ENCODE measurements around the gene PYDC1. TPM values are rescaled to one million over a fixed set of nuclear protein-coding genes. Genes with fewer than 3 reads are reported as not detected.

PYDC1 gene
- total and polyA plus RNA-seq, 2 of the 13 experiments (the other 11 are each of a cell fraction or from before 2014, with no cell fraction given): not detected

DNA sequence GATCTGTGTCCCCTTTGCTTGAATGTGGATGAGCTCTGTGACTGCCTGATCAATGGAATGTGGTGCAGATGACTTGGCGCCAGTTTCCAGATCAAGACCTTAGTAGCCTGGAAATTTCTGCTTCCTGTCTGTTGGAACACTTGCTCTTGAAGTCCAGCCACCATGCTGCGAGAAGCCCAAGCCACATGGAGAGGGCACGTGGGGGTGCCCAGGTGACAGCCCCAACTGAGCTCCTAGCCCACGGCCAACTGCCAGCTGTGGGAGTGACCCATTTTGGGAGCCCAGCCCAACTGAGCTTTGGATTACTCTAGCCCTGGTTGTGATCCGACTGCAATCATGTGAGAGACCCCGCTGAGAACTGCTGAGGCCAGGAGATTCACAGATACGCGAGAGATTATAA is 39.5 kb upstream of the PYDC1 start:
- ATAC-seq (no peak), DNase-seq (ENCODE audit: low spot score) (no peak), FAIRE-seq (no peak)
- H3K9me3 ChIP-seq (ENCODE audit: low read length): no peaks in the 10 kb centered on the region
- in situ Hi-C loops (cut with HindIII; ENCODE audit: extremely low pct_ligation_motif_present, low pct_unique_long_range_greater_than_20kb) (no loop called here), intact Hi-C loops (cut with micrococcal nuclease; ENCODE audit: unreplicated experiment) (no loop called here)
- H3K9ac ChIP-seq (ENCODE audit: insufficient read depth, low read depth, low read length): no peak overlapping the region
- no peak overlapping the region for H3K4me3 ChIP-seq (replicated peaks in 1 of 3; ENCODE audit: insufficient read depth in 1 of 3, low read depth in 2 of 3, low read length in 3 of 3)
- no peaks in the 10 kb centered on the region for H3K36me3 ChIP-seq (replicated peaks in 1 of 2; ENCODE audit: control insufficient read depth in 1 of 2, insufficient read depth in 2 of 2, low read length in 2 of 2)
- H4K20me1 ChIP-seq (ENCODE audit: insufficient read depth, low read length): no peaks in the 10 kb centered on the region
- no peaks in the 10 kb centered on the region for H3K79me2 ChIP-seq (ENCODE audit: insufficient read depth, low read length)
- TF ChIP-seq HOXA9 (CRISPR knock-in tag; IDR thresholded peaks at IDR 0.05; ENCODE audit: borderline replicate concordance) (no peak), CEBPG (CRISPR knock-in tag; IDR thresholded peaks at IDR 0.05) (no peak), TAF1 (CRISPR knock-in tag; IDR thresholded peaks at IDR 0.05) (no peak), PAF1 (CRISPR knock-in tag; IDR thresholded peaks at IDR 0.05) (no peak), IRF2 (CRISPR knock-in tag; IDR thresholded peaks at IDR 0.05) (no peak), FOXJ3 (CRISPR knock-in tag; IDR thresholded peaks at IDR 0.05; ENCODE audit: borderline replicate concordance) (no peak), ZNF557 (CRISPR knock-in tag; IDR thresholded peaks at IDR 0.05) (no peak), RFX1 (IDR thresholded peaks at IDR 0.05) (no peak), AHR (CRISPR knock-in tag; IDR thresholded peaks at IDR 0.05) (no peak), GZF1 (CRISPR knock-in tag; IDR thresholded peaks at IDR 0.05) (no peak), ZNF569 (CRISPR knock-in tag; IDR thresholded peaks at IDR 0.05; ENCODE audit: borderline replicate concordance) (no peak), RBAK (CRISPR knock-in tag; IDR thresholded peaks at IDR 0.05) (no peak), ZNF33B (CRISPR knock-in tag; IDR thresholded peaks at IDR 0.05) (no peak), ZBTB42 (CRISPR knock-in tag; IDR thresholded peaks at IDR 0.05) (no peak), ZSCAN21 (CRISPR knock-in tag; IDR thresholded peaks at IDR 0.05; ENCODE audit: borderline replicate concordance) (no peak)
- TF ChIP-seq, protein P1, sequence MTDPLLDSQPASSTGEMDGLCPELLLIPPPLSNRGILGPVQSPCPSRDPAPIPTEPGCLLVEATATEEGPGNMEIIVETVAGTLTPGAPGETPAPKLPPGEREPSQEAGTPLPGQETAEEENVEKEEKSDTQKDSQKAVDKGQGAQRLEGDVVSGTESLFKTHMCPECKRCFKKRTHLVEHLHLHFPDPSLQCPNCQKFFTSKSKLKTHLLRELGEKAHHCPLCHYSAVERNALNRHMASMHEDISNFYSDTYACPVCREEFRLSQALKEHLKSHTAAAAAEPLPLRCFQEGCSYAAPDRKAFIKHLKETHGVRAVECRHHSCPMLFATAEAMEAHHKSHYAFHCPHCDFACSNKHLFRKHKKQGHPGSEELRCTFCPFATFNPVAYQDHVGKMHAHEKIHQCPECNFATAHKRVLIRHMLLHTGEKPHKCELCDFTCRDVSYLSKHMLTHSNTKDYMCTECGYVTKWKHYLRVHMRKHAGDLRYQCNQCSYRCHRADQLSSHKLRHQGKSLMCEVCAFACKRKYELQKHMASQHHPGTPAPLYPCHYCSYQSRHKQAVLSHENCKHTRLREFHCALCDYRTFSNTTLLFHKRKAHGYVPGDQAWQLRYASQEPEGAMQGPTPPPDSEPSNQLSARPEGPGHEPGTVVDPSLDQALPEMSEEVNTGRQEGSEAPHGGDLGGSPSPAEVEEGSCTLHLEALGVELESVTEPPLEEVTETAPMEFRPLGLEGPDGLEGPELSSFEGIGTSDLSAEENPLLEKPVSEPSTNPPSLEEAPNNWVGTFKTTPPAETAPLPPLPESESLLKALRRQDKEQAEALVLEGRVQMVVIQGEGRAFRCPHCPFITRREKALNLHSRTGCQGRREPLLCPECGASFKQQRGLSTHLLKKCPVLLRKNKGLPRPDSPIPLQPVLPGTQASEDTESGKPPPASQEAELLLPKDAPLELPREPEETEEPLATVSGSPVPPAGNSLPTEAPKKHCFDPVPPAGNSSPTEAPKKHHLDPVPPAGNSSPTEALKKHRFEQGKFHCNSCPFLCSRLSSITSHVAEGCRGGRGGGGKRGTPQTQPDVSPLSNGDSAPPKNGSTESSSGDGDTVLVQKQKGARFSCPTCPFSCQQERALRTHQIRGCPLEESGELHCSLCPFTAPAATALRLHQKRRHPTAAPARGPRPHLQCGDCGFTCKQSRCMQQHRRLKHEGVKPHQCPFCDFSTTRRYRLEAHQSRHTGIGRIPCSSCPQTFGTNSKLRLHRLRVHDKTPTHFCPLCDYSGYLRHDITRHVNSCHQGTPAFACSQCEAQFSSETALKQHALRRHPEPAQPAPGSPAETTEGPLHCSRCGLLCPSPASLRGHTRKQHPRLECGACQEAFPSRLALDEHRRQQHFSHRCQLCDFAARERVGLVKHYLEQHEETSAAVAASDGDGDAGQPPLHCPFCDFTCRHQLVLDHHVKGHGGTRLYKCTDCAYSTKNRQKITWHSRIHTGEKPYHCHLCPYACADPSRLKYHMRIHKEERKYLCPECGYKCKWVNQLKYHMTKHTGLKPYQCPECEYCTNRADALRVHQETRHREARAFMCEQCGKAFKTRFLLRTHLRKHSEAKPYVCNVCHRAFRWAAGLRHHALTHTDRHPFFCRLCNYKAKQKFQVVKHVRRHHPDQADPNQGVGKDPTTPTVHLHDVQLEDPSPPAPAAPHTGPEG (CRISPR knock-in tag; IDR thresholded peaks at IDR 0.05): no peak
- TF ChIP-seq, protein P2, sequence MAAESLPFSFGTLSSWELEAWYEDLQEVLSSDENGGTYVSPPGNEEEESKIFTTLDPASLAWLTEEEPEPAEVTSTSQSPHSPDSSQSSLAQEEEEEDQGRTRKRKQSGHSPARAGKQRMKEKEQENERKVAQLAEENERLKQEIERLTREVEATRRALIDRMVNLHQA (CRISPR knock-in tag; IDR thresholded peaks at IDR 0.05): no peak
- TF ChIP-seq, protein P3, sequence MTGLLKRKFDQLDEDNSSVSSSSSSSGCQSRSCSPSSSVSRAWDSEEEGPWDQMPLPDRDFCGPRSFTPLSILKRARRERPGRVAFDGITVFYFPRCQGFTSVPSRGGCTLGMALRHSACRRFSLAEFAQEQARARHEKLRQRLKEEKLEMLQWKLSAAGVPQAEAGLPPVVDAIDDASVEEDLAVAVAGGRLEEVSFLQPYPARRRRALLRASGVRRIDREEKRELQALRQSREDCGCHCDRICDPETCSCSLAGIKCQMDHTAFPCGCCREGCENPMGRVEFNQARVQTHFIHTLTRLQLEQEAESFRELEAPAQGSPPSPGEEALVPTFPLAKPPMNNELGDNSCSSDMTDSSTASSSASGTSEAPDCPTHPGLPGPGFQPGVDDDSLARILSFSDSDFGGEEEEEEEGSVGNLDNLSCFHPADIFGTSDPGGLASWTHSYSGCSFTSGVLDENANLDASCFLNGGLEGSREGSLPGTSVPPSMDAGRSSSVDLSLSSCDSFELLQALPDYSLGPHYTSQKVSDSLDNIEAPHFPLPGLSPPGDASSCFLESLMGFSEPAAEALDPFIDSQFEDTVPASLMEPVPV (CRISPR knock-in tag; IDR thresholded peaks at IDR 0.05): no peak
- CTCF ChIA-PET (ENCODE audit: low intra/inter-chr PET ratio, low total read pairs): no interaction called here
- no peak overlapping the region for H3K4me2 ChIP-seq (ENCODE audit: low read depth, low read length)
- H3K27ac ChIP-seq (ENCODE audit: extremely low read length, insufficient read depth, low read length): no peak overlapping the region
- H2AFZ ChIP-seq (ENCODE audit: low read length): no peak overlapping the region
- POLR2A ChIA-PET: interaction anchor here (1.2 kb wide), 1 partner anchor 76 kb away, joined by 3 read pairs; no protein-coding TSS in a partner anchor
- peaks cover 2 to 15% of the 10 kb centered on the region in 2 experiments; a peak in 3 of 5 replicates for H3K27me3 ChIP-seq (ENCODE audit: control insufficient read depth in 1 of 2, insufficient read depth in 2 of 2, low read length in 2 of 2)
- WGBS (ENCODE audit: low lambda C conversion rate): 61% methylated on average over 8 of the region's 8 CpGs
- no TSS peak for BruUV-seq (replicated peaks)
- H3K4me1 ChIP-seq (ENCODE audit: insufficient read depth, low read length): peaks cover 10% of the 10 kb centered on the region

Data from HepG2 (cell line).